Trophoblast cell (in vitro differentiated cells and primary cell): Measurements from ENCODE around the gene SLC35E1.
"Not testable (repeated sequence)": the region's sequence is repeated elsewhere in the genome, so short reads cannot be mapped to it uniquely, and the experiment has no call there.

Experiments
- DNase-seq, 2 donors: peaks; one replicate each; pipeline ENCODE4 v3.0.0-alpha.2; 2016
- H2AFZ ChIP-seq: 2 replicates; pipeline ENCODE4 v1.6.1; 2013; ENCODE audit warnings: low read length, moderate library complexity, mild to moderate bottlenecking; ENCODE audit not compliant: insufficient read depth, poor library complexity
- H2AK5ac ChIP-seq: 2 replicates; pipeline ENCODE4 v1.6.1; 2013; ENCODE audit warnings: mild to moderate bottlenecking, low read length
- H2BK120ac ChIP-seq: 2 replicates; pipeline ENCODE4 v1.6.1; 2013; ENCODE audit warnings: low read length, mild to moderate bottlenecking, moderate library complexity; ENCODE audit not compliant: insufficient read depth, poor library complexity
- H2BK12ac ChIP-seq: 2 replicates; pipeline ENCODE4 v1.6.1; 2013; ENCODE audit warnings: mild to moderate bottlenecking, low read length, moderate library complexity
- H2BK5ac ChIP-seq: 2 replicates; pipeline ENCODE4 v1.6.1; 2013; ENCODE audit warnings: low read length, low read depth, moderate library complexity, mild to moderate bottlenecking; ENCODE audit not compliant: poor library complexity
- H3K14ac ChIP-seq: 2 replicates; pipeline ENCODE4 v1.6.1; 2013; ENCODE audit warnings: mild to moderate bottlenecking, low read length
- H3K18ac ChIP-seq: 2 replicates; pipeline ENCODE4 v1.6.1; 2013; ENCODE audit warnings: mild to moderate bottlenecking, low read length
- H3K23ac ChIP-seq: 2 replicates; pipeline ENCODE4 v1.6.1; 2013; ENCODE audit warnings: low read length
- H3K27ac ChIP-seq: 2 replicates; pipeline ENCODE4 v1.5.1; 2013; ENCODE audit warnings: low read depth, mild to moderate bottlenecking, inconsistent platforms, low read length, moderate library complexity
- H3K27me3 ChIP-seq: 2 replicates; pipeline ENCODE4 v1.6.1; 2013; ENCODE audit warnings: inconsistent platforms, mild to moderate bottlenecking, low read length, moderate library complexity; ENCODE audit not compliant: insufficient read depth
- H3K36me3 ChIP-seq, 2 experiments: 1 replicate in 1 of 2; 2 replicates in 1 of 2; pipeline ENCODE4 v1.6.1; 2013; ENCODE audit warnings: low read length in 2 of 2, mild to moderate bottlenecking in 2 of 2, moderate library complexity in 1 of 2; ENCODE audit not compliant: insufficient read depth in 2 of 2, control insufficient read depth in 1 of 2
- H3K4ac ChIP-seq: 2 replicates; pipeline ENCODE4 v1.6.1; 2013; ENCODE audit warnings: low read depth, mild to moderate bottlenecking, low read length, moderate library complexity
- H3K4me1 ChIP-seq, 2 experiments: 1 replicate in 1 of 2; 2 replicates in 1 of 2; pipeline ENCODE4 v1.6.1; 2013; ENCODE audit warnings: low read length in 2 of 2, mild to moderate bottlenecking in 2 of 2, moderate library complexity in 1 of 2; ENCODE audit not compliant: insufficient read depth in 2 of 2, control insufficient read depth in 1 of 2
- H3K4me2 ChIP-seq: 2 replicates; pipeline ENCODE4 v1.6.1; 2013; ENCODE audit warnings: inconsistent platforms, mild to moderate bottlenecking, low read length, moderate library complexity
- H3K4me3 ChIP-seq: 2 replicates; pipeline ENCODE4 v1.5.1; 2013; ENCODE audit warnings: mild to moderate bottlenecking, low read depth, low read length, inconsistent platforms
- H3K79me1 ChIP-seq: one replicate; pipeline ENCODE4 v1.6.1; 2013; ENCODE audit warnings: low read length
- H3K79me2 ChIP-seq: 2 replicates; pipeline ENCODE4 v1.6.1; 2013; ENCODE audit warnings: low read length, mild to moderate bottlenecking; ENCODE audit not compliant: control insufficient read depth, insufficient read depth, poor library complexity
- H3K9ac ChIP-seq: 2 replicates; pipeline ENCODE4 v1.6.1; 2013; ENCODE audit warnings: mild to moderate bottlenecking, low read length
- H3K9me3 ChIP-seq: 2 replicates; pipeline ENCODE4 v1.6.1; 2013; ENCODE audit warnings: low read depth, mild to moderate bottlenecking, control low read depth, inconsistent platforms, low read length; ENCODE audit not compliant: insufficient read depth
- H4K12ac ChIP-seq: 2 replicates; pipeline ENCODE4 v1.6.1; 2013; ENCODE audit warnings: low read depth, mild to moderate bottlenecking, low read length, moderate library complexity
- H4K8ac ChIP-seq: 2 replicates; pipeline ENCODE4 v1.6.1; 2013; ENCODE audit warnings: low read depth, mild to moderate bottlenecking, low read length, moderate library complexity
- H4K91ac ChIP-seq: one replicate; pipeline ENCODE4 v1.6.1; 2013; ENCODE audit warnings: low read depth, mild to moderate bottlenecking, low read length, moderate library complexity
- WGBS: extraction: QIAGEN DNeasy Blood & Tissue Kit; methylation state at CpG from one replicate; pipeline ENCODE4 v1.1.7; 2013; ENCODE audit warnings: missing lambda C conversion rate; ENCODE audit not compliant: insufficient read length, insufficient coverage; ENCODE audit errors: extremely low coverage; 5-methylcytosine and 5-hydroxymethylcytosine counted together

The SLC35E1 gene

DNA sequence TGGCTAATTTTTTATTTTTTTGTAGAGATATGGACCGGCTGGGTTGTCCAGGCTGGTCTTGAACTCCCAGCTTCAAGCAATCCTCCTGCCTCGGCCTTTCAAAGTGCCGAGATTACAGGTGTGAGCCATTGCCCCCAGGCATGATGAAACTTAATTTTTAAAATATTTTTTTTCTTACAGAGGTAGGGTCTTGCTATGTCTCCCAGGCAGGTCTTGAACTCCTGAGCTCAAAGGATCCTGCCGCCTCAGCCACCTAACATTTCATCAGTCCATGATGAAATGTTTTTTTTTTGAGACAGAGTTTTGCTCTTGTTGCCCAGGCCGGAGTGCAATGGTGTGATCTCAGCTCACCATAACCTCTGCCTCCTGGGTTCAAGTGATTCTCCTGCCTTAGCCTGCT lies 63.7 kb downstream of the SLC35E1 start:
- no peak overlapping the region for H3K4ac ChIP-seq
- no peak overlapping the region for H3K4me3 ChIP-seq
- WGBS, result no CpG with 5 or more reads among the region's 5 CpGs
- no peak overlapping the region for H3K9ac ChIP-seq
- no peak overlapping the region for H2AK5ac ChIP-seq
- H3K9me3 ChIP-seq, result no peaks in the 10 kb centered on the region
- no peak overlapping the region for H3K14ac ChIP-seq
- H3K23ac ChIP-seq, result no peak overlapping the region
- no peak overlapping the region for H4K8ac ChIP-seq
- H3K4me2 ChIP-seq, result no peak overlapping the region
- H3K36me3 ChIP-seq, result peaks cover 19% of the 10 kb centered on the region in 2 experiments
- H3K79me1 ChIP-seq, result no peaks in the 10 kb centered on the region
- DNase-seq, result peak; percentile 51 to 85
- H4K12ac ChIP-seq, result no peak overlapping the region
- H2AFZ ChIP-seq, result no peak overlapping the region
- no peak overlapping the region for H3K27ac ChIP-seq
- H2BK5ac ChIP-seq, result no peak overlapping the region
- H3K18ac ChIP-seq, result no peak overlapping the region
- no peaks in the 10 kb centered on the region for H3K4me1 ChIP-seq
- H2BK12ac ChIP-seq, result no peak overlapping the region
- H4K91ac ChIP-seq, result no peak overlapping the region
- no peak overlapping the region for H2BK120ac ChIP-seq
- H3K27me3 ChIP-seq, result no peaks in the 10 kb centered on the region
- no peaks in the 10 kb centered on the region for H3K79me2 ChIP-seq

DNA sequence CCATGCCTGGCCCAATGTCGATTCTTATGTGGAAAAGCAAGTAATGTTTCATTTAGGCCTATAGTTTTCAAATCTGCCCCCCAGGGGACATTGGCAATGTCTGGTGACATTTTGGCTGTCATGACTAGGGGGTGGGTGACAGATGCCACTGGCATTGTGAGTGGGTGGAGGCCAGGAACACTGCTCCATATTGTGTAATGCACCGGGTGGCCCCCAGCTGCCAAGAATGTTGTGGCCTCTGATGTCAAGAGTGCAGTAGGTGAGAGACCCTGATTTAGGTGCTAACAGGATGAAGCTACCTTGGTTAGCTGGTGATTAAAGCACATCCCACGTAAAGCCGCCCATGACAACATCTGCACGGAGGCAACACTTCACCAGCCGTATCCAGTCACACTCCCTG lies 65.3 kb downstream of the SLC35E1 start:
- H3K27me3 ChIP-seq, result no peaks in the 10 kb centered on the region
- peak; percentile 51 to 67 for DNase-seq
- WGBS, result no CpG with 5 or more reads among the region's 6 CpGs
- H2AFZ ChIP-seq, result no peak overlapping the region
- no peak overlapping the region for H2BK120ac ChIP-seq
- no peak overlapping the region for H2BK5ac ChIP-seq
- no peaks in the 10 kb centered on the region for H3K79me2 ChIP-seq
- no peaks in the 10 kb centered on the region for H3K9me3 ChIP-seq
- H4K8ac ChIP-seq, result no peak overlapping the region
- H3K18ac ChIP-seq, result no peak overlapping the region
- no peak overlapping the region for H2AK5ac ChIP-seq
- H4K12ac ChIP-seq, result no peak overlapping the region
- H3K36me3 ChIP-seq, result peaks cover 15 to 21% of the 10 kb centered on the region in 2 experiments
- H4K91ac ChIP-seq, result no peak overlapping the region
- H2BK12ac ChIP-seq, result no peak overlapping the region
- no peak overlapping the region for H3K27ac ChIP-seq
- no peak overlapping the region for H3K4me2 ChIP-seq
- H3K4ac ChIP-seq, result no peak overlapping the region
- no peak overlapping the region for H3K23ac ChIP-seq
- H3K14ac ChIP-seq, result no peak overlapping the region
- no peak overlapping the region for H3K4me3 ChIP-seq
- no peaks in the 10 kb centered on the region for H3K4me1 ChIP-seq
- H3K9ac ChIP-seq, result no peak overlapping the region
- H3K79me1 ChIP-seq, result no peaks in the 10 kb centered on the region

DNA sequence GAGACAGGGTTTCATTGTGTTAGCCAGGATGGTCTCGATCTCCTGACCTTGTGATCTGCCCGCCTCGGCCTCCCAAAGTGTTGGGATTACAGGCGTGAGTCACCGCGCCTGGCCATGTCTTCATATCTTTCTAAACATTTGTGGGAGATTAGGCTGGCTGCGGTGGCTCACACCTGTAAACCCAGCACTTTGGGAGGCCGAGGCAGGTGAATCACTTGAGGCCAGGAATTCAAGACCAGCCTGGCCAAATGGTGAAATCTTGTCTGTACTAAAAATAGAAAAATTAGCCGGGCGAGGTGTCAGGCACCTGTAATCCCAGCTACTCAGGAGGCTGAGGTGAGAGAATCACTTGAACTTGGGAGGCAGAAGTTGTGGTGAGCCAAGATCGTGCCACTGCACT lies 66.1 kb downstream of the SLC35E1 start:
- DNase-seq, result peak; percentile 90 to 92
- not testable (repeated sequence) for H2BK120ac ChIP-seq, H3K4me1 ChIP-seq, H3K4me2 ChIP-seq, H2AFZ ChIP-seq, H4K91ac ChIP-seq, H3K27ac ChIP-seq, H3K4me3 ChIP-seq, H3K79me2 ChIP-seq, H2AK5ac ChIP-seq, H3K27me3 ChIP-seq, H3K23ac ChIP-seq, H4K8ac ChIP-seq, H3K4ac ChIP-seq, H2BK12ac ChIP-seq, H4K12ac ChIP-seq, H3K14ac ChIP-seq, H3K9ac ChIP-seq, H3K18ac ChIP-seq, H3K79me1 ChIP-seq, H2BK5ac ChIP-seq, H3K9me3 ChIP-seq
- H3K36me3 ChIP-seq, result peaks cover 15 to 23% of the 10 kb centered on the region in 2 experiments
- no CpG with 5 or more reads among the region's 11 CpGs for WGBS

DNA sequence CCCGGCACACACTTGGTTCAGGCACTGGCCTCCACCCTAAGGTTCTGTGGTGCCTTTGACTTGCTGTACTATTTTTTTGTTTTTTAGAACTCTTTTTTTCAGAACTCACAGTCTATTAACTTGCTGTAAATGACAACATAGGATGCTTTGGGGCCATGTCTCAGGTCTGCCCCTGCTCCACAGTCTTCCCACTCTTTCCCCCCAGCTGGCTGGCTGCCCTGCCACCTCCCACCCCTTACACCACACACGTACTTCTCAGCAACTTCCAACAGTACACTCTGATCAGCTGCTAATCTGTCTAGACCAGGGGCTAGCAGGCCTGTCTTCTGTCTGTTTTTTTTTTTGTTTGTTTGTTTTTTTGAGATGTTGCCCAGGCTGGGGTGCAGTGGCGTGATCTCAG lies 67.9 kb downstream of the SLC35E1 start:
- Histone ChIP-seq H2BK5ac (no peak overlapping the region), H3K79me1 (no peaks in the 10 kb centered on the region), H3K23ac (no peak overlapping the region), H4K91ac (no peak overlapping the region), H3K36me3 (peaks cover 9 to 21% of the 10 kb centered on the region in 2 experiments), H2BK12ac (no peak overlapping the region), H2AFZ (no peak overlapping the region), H3K18ac (no peak overlapping the region), H3K4me2 (no peak overlapping the region), H3K4me3 (no peak overlapping the region), H2BK120ac (no peak overlapping the region), H3K27me3 (no peaks in the 10 kb centered on the region), H3K9ac (no peak overlapping the region), H3K79me2 (no peaks in the 10 kb centered on the region), H2AK5ac (no peak overlapping the region), H4K8ac (no peak overlapping the region), H3K4me1 (no peaks in the 10 kb centered on the region), H3K4ac (no peak overlapping the region), H3K9me3 (no peaks in the 10 kb centered on the region), H4K12ac (no peak overlapping the region), H3K14ac (no peak overlapping the region), H3K27ac (no peak overlapping the region)
- peak in 1 of 2 donors; percentile 33 for DNase-seq
- WGBS, result no CpG with 5 or more reads among the region's 3 CpGs
